Erythroblast (primary cell): ENCODE measurements around the gene GDF7.

Source experiments
- GATA1 ChIP-seq: IDR thresholded peaks from 2 replicates; pipeline ENCODE4 v1.6.1; 2011; ENCODE audit warnings: low read depth, mild to moderate bottlenecking, control low read depth, low read length, moderate library complexity
- POLR2A ChIP-seq: IDR thresholded peaks from 2 replicates; pipeline ENCODE4 v1.6.1; 2011; ENCODE audit warnings: mild to moderate bottlenecking, low read length

DNA sequence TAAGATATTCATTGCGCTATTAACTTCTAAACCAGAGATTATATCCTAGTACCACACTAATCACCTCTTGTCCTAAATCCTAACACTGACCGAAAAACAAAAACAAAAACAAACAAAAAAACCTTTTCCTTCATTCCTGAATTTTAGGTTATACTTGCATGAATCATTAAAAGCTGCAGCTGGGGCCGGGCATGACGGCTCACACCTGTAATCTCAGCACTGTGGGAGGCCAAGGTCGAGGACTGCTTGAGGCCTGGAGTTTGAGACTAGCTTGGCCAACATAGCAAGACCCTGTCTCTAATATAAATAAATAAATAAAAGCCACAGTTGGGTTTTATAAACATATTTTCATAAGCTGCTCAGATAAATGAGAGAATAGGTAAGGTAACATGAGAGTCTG, 60.0 kb downstream of the GDF7 start:
- TF ChIP-seq POLR2A (no peak), GATA1 (no peak)
